ENCODE data around the gene CCDC82.

The CCDC82 gene

DNA sequence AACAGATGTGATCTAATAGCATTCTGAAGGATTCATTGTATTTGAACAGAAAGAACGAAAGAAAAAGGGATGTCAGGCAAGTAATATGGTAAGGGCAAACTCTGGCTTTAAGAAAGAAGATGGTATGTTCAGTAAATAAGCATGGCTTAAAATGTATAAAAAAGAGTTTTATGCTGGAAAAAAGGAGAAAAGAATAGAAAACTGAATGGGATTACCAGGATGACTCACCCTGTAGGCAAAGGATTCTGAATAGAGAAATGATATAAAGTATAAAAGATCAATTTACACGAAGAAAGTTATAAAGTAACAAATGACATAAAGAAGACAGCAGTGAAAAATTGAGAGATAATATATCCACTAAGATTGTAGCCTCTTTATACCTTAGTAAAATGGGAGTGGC lies 4.5 kb downstream of the CCDC82 start:
- no peaks in the 10 kb centered on the region for H3K36me3 ChIP-seq (replicated peaks; ENCODE audit: insufficient read depth, low read length)
- H3K4me3 ChIP-seq (ENCODE audit: low read length) = no peak overlapping the region
- H3F3A ChIP-seq (ENCODE audit: insufficient read depth, low read length) = no peaks in the 10 kb centered on the region
- 0 out of 2 replicates have a peak, but pooled peaks cover 5% of the 10 kb centered on the region for H3K4me1 ChIP-seq (ENCODE audit: low read length)
- no peak for DNase-seq
- no peaks in the 10 kb centered on the region for H3K9me3 ChIP-seq (replicated peaks; ENCODE audit: insufficient read depth, low read length)
- peaks cover 11% of the 10 kb centered on the region for H3K79me2 ChIP-seq (ENCODE audit: low read length)
- H3K4me2 ChIP-seq (ENCODE audit: low read depth, low read length) = no peak overlapping the region
- no peaks in the 10 kb centered on the region for H3K27me3 ChIP-seq (replicated peaks; ENCODE audit: insufficient read depth, low read length)
- H3K9ac ChIP-seq (ENCODE audit: low read length) = no peak overlapping the region
- no peaks in the 10 kb centered on the region for H3K9me2 ChIP-seq (replicated peaks; ENCODE audit: insufficient read depth, low read length)
- H3K27ac ChIP-seq (ENCODE audit: low read length) = no peak overlapping the region
- no peak overlapping the region for H2AFZ ChIP-seq (ENCODE audit: low read length)
- TF ChIP-seq EZH2 (optimal IDR thresholded peaks at IDR 0.05; ENCODE audit: low read depth, low read length) (no peak), EZH2phosphoT487 (IDR thresholded peaks at IDR 0.05; ENCODE audit: low read length) (no peak)
- TF ChIP-seq, protein P1, sequence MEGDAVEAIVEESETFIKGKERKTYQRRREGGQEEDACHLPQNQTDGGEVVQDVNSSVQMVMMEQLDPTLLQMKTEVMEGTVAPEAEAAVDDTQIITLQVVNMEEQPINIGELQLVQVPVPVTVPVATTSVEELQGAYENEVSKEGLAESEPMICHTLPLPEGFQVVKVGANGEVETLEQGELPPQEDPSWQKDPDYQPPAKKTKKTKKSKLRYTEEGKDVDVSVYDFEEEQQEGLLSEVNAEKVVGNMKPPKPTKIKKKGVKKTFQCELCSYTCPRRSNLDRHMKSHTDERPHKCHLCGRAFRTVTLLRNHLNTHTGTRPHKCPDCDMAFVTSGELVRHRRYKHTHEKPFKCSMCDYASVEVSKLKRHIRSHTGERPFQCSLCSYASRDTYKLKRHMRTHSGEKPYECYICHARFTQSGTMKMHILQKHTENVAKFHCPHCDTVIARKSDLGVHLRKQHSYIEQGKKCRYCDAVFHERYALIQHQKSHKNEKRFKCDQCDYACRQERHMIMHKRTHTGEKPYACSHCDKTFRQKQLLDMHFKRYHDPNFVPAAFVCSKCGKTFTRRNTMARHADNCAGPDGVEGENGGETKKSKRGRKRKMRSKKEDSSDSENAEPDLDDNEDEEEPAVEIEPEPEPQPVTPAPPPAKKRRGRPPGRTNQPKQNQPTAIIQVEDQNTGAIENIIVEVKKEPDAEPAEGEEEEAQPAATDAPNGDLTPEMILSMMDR (IDR thresholded peaks at IDR 0.05; ENCODE audit: low read length) = no peak
- H4K20me1 ChIP-seq (ENCODE audit: insufficient read depth, low read length) = no peaks in the 10 kb centered on the region

DNA sequence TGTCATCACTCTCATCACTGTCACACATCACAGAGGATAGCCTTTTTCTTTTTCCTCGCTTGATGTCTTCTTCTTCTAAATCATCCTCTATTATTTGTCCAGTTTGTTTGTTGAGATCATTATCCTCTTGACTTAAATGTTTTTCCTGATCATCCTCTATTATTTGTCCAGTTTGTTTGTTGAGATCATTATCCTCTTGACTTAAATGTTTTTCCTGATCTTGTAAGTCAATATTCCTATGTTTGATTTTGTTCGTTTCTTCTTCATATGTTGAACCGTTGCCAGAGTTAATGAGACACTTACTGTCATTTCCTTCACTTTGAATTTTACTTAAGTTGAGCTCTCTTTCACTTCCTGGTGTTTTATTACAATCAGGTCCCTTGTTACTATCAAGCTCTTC lies 5.6 kb downstream of the CCDC82 start:
- H3K36me3 ChIP-seq (replicated peaks; ENCODE audit: insufficient read depth, low read length) = no peaks in the 10 kb centered on the region
- peaks cover 8% of the 10 kb centered on the region for H3K79me2 ChIP-seq (ENCODE audit: low read length)
- no peaks in the 10 kb centered on the region for H3F3A ChIP-seq (ENCODE audit: insufficient read depth, low read length)

DNA sequence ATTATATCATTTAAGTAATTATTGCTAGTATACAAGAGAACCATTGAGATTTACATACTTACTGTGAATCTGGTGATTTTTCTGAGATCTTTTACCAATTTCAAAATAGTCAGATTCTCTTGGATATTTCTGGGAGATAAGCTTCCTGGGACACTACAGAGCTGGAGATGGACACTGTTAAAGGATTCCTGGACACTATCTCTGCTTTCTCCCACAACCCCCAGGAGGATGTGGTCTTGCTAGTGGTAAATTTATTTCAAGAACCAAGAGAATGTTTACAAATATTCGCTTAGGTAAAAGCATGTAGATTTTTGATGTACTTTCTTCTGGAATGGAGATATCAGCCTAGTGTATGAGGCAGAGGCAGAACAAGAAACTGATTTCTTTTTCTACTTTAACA lies 12.9 kb downstream of the CCDC82 start:
- DNase-seq = no peak
- no peak overlapping the region for H2AFZ ChIP-seq (ENCODE audit: low read length)
- H3K27me3 ChIP-seq (replicated peaks; ENCODE audit: insufficient read depth, low read length) = no peaks in the 10 kb centered on the region
- no peaks in the 10 kb centered on the region for H3K9me2 ChIP-seq (replicated peaks; ENCODE audit: insufficient read depth, low read length)
- no peaks in the 10 kb centered on the region for H4K20me1 ChIP-seq (ENCODE audit: insufficient read depth, low read length)
- H3K79me2 ChIP-seq (ENCODE audit: low read length) = no peaks in the 10 kb centered on the region
- H3K36me3 ChIP-seq (replicated peaks; ENCODE audit: insufficient read depth, low read length) = no peaks in the 10 kb centered on the region
- TF ChIP-seq EZH2 (optimal IDR thresholded peaks at IDR 0.05; ENCODE audit: low read depth, low read length) (no peak), EZH2phosphoT487 (IDR thresholded peaks at IDR 0.05; ENCODE audit: low read length) (no peak)
- TF ChIP-seq, protein P1 (IDR thresholded peaks at IDR 0.05; ENCODE audit: low read length) = no peak
- no peaks in the 10 kb centered on the region for H3K9me3 ChIP-seq (replicated peaks; ENCODE audit: insufficient read depth, low read length)
- no peaks in the 10 kb centered on the region for H3F3A ChIP-seq (ENCODE audit: insufficient read depth, low read length)
- H3K4me2 ChIP-seq (ENCODE audit: low read depth, low read length) = no peak overlapping the region
- H3K4me3 ChIP-seq (ENCODE audit: low read length) = no peak overlapping the region
- no peak overlapping the region for H3K9ac ChIP-seq (ENCODE audit: low read length)
- H3K4me1 ChIP-seq (ENCODE audit: low read length) = no peaks in the 10 kb centered on the region
- no peak overlapping the region for H3K27ac ChIP-seq (ENCODE audit: low read length)

More for the DNA sequence above, 5.6 kb downstream of the CCDC82 start:
- H3K9me3 ChIP-seq (replicated peaks; ENCODE audit: insufficient read depth, low read length) = no peaks in the 10 kb centered on the region
- H3K4me3 ChIP-seq (ENCODE audit: low read length) = no peak overlapping the region
- H3K9me2 ChIP-seq (replicated peaks; ENCODE audit: insufficient read depth, low read length) = no peaks in the 10 kb centered on the region
- no peak overlapping the region for H3K4me2 ChIP-seq (ENCODE audit: low read depth, low read length)
- H4K20me1 ChIP-seq (ENCODE audit: insufficient read depth, low read length) = no peaks in the 10 kb centered on the region
- no peak for DNase-seq
- no peak overlapping the region for H3K27ac ChIP-seq (ENCODE audit: low read length)
- H3K9ac ChIP-seq (ENCODE audit: low read length) = no peak overlapping the region
- no peaks in the 10 kb centered on the region for H3K27me3 ChIP-seq (replicated peaks; ENCODE audit: insufficient read depth, low read length)
- 0 out of 2 replicates have a peak, but pooled peaks cover 5% of the 10 kb centered on the region for H3K4me1 ChIP-seq (ENCODE audit: low read length)
- H2AFZ ChIP-seq (ENCODE audit: low read length) = no peak overlapping the region
- TF ChIP-seq, protein P1 (IDR thresholded peaks at IDR 0.05; ENCODE audit: low read length) = no peak
